Left lung (tissue), 10 donors: ENCODE data around the gene ST8SIA1. TPM values are rescaled to one million over a fixed set of nuclear protein-coding genes. Genes with fewer than 3 reads are reported as not detected.

Experiments
- ATAC-seq: fragments of 200-7000 bp; cut with Tn5 transposase; one replicate; pipeline ENCODE4 v1.9.1; 2020; ENCODE audit warnings: moderate library complexity
- DNase-seq, 4 donors: peaks; one replicate each; pipeline ENCODE4 v3.0.0-alpha.2; 2013 to 2020
- H3K27ac ChIP-seq, 2 donors: fragments of 200-600 bp; sonication (generic) in 1 of 2; one replicate each; pipeline versions ENCODE4 v1.5.0 to v1.8.0; 2020 to 2021
- H3K27me3 ChIP-seq, 2 donors: fragments of 200-600 bp; sonication (generic) in 1 of 2; one replicate each; pipeline versions ENCODE4 v1.5.0 to v1.8.0; 2020 to 2021
- H3K36me3 ChIP-seq, 2 donors: fragments of 200-600 bp; sonication (generic) in 1 of 2; one replicate each; pipeline versions ENCODE4 v1.5.0 to v1.8.0; 2020 to 2021
- H3K4me1 ChIP-seq, 2 donors: fragments of 200-600 bp; one replicate each; pipeline ENCODE4 v1.8.0; 2021
- H3K4me3 ChIP-seq, 2 donors: fragments of 200-600 bp; sonication (generic) in 1 of 2; one replicate each; pipeline versions ENCODE4 v1.5.0 to v1.8.0; 2020 to 2021; ENCODE audit warnings: mild to moderate bottlenecking in 1 of 2
- H3K9me3 ChIP-seq, 2 donors: fragments of 200-600 bp; sonication (generic) in 1 of 2; one replicate each; pipeline versions ENCODE4 v1.5.0 to v1.8.0; 2020 to 2021
- intact Hi-C, 2 donors: fragments of 100-400 bp; cut with DNase I; formaldehyde crosslinking; loops; one replicate each; pipeline versions ENCODE4 v1.11.2 to v1.14.2; 2022
- polyA plus RNA-seq, 6 donors: library from polyadenylated mRNA; unstranded; fragments of 120-200 nt; gene quantifications; one replicate each; pipeline ENCODE4 v1.2.1, GENCODE V29; 2013; ENCODE audit not compliant: insufficient read length in 6 of 6
- total RNA-seq, 2 donors: library from RNA; stranded (reverse); fragmentation: NEBNext Ultra II Directional; extraction: Animal tissue kit (Norgen Biotek cat#: 25700); gene quantifications; one replicate each; pipeline ENCODE4 v1.2.1, GENCODE V29; 2021
- TF ChIP-seq, protein P1 (sequence below), 2 donors: fragments of 200-600 bp; sonication (generic) in 1 of 2; IDR thresholded peaks; one replicate each; pipeline versions ENCODE4 v1.5.0 to v1.8.0; 2021; ENCODE audit warnings: antibody characterized with exemption in 2 of 2
- donor health status: DM: no; HTN: yes; CAD: no.
- donor health status: DM: no; HTN: no; CAD: no.

The ST8SIA1 gene
- total and polyA plus RNA-seq, 8 donors, result 2.4 to 15.8 (median 10.0) TPM

GRCh38 chr12:22357531-22357930 lies 23.0 kb upstream of the ST8SIA1 start:
- Histone ChIP-seq H3K4me3 (no peak overlapping the region), H3K36me3 (no peaks in the 10 kb centered on the region), H3K9me3 (no peaks in the 10 kb centered on the region), H3K27me3 (no peaks in the 10 kb centered on the region), H3K4me1 (no peaks in the 10 kb centered on the region), H3K27ac (no peak overlapping the region)
- intact Hi-C loops, result no loop called here
- TF ChIP-seq, protein P1, sequence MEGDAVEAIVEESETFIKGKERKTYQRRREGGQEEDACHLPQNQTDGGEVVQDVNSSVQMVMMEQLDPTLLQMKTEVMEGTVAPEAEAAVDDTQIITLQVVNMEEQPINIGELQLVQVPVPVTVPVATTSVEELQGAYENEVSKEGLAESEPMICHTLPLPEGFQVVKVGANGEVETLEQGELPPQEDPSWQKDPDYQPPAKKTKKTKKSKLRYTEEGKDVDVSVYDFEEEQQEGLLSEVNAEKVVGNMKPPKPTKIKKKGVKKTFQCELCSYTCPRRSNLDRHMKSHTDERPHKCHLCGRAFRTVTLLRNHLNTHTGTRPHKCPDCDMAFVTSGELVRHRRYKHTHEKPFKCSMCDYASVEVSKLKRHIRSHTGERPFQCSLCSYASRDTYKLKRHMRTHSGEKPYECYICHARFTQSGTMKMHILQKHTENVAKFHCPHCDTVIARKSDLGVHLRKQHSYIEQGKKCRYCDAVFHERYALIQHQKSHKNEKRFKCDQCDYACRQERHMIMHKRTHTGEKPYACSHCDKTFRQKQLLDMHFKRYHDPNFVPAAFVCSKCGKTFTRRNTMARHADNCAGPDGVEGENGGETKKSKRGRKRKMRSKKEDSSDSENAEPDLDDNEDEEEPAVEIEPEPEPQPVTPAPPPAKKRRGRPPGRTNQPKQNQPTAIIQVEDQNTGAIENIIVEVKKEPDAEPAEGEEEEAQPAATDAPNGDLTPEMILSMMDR (IDR thresholded peaks at IDR 0.05), result no peak
- DNase-seq, result no peak
- no peak for ATAC-seq

GRCh38 chr12:22356231-22356630 lies 21.7 kb upstream of the ST8SIA1 start:
- H3K27me3 ChIP-seq, result no peaks in the 10 kb centered on the region
- H3K27ac ChIP-seq, result no peak overlapping the region
- no peak overlapping the region for H3K4me3 ChIP-seq
- H3K36me3 ChIP-seq, result no peaks in the 10 kb centered on the region
- DNase-seq, result no peak
- TF ChIP-seq, protein P1 (IDR thresholded peaks at IDR 0.05), result no peak
- intact Hi-C loops, result no loop called here
- ATAC-seq, result no peak
- no peaks in the 10 kb centered on the region for H3K4me1 ChIP-seq
- H3K9me3 ChIP-seq, result no peaks in the 10 kb centered on the region

- H3K4me1 ChIP-seq, result no peaks in the 10 kb centered on the region
- H3K4me3 ChIP-seq, result no peak overlapping the region
- TF ChIP-seq, protein P1 (IDR thresholded peaks at IDR 0.05), result no peak
- intact Hi-C loops, result no loop called here
- H3K27me3 ChIP-seq, result no peaks in the 10 kb centered on the region
- H3K27ac ChIP-seq, result no peak overlapping the region
- ATAC-seq (no peak), DNase-seq (no peak)
- H3K36me3 ChIP-seq, result no peaks in the 10 kb centered on the region
- H3K9me3 ChIP-seq, result no peaks in the 10 kb centered on the region
These were observed 20.6 kb upstream of the ST8SIA1 start for GRCh38 chr12:22355011-22355580.

DNA sequence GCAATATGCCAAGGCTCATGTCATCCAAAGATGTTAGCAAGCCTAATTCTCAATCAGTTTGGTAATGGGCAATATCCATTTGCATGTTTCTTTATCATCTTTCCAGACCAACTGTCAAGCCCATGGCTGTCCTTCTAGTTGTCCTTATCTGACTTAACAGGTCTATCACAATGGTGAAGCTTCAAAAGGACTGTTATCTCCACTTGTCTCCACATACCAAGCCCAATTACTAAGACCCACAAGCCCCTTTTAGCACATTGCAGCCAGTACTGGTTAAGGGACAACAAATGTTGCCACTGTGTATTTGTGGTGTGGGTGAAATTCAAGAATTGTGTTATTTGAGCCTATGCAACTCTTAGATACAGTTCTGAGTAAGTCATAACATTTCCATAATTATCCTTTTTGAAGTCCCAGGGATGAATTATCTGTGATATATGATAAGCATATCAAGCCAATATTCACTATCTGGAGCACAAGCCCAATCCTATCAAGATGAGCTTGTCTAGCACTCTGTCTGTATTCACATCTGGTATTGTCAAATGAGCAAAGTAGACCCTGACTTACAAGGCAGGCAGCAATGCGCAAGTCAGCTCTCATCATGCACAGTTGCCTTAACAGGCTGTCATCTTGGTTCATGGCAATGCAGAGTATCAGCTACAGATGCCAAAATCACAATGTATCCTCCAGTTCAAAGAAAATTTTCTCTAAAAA lies 19.3 kb upstream of the ST8SIA1 start:
- TF ChIP-seq, protein P1 (IDR thresholded peaks at IDR 0.05), result no peak
- Histone ChIP-seq H3K9me3 (no peaks in the 10 kb centered on the region), H3K4me3 (no peak overlapping the region), H3K36me3 (no peaks in the 10 kb centered on the region), H3K27ac (no peak overlapping the region), H3K4me1 (no peaks in the 10 kb centered on the region), H3K27me3 (no peaks in the 10 kb centered on the region)
- intact Hi-C loops, result no loop called here
- DNase-seq (no peak), ATAC-seq (no peak)

- intact Hi-C loops, result no loop called here
- no peak for DNase-seq
- H3K9me3 ChIP-seq, result no peaks in the 10 kb centered on the region
- no peaks in the 10 kb centered on the region for H3K36me3 ChIP-seq
- no peaks in the 10 kb centered on the region for H3K27me3 ChIP-seq
- no peak overlapping the region for H3K27ac ChIP-seq
- ATAC-seq, result no peak
- H3K4me1 ChIP-seq, result no peaks in the 10 kb centered on the region
- TF ChIP-seq, protein P1 (IDR thresholded peaks at IDR 0.05), result no peak
- H3K4me3 ChIP-seq, result no peak overlapping the region
These were observed 16.4 kb upstream of the ST8SIA1 start for GRCh38 chr12:22350886-22351285.
